Gastrocnemius medialis (tissue), 4 donors: ENCODE measurements around the gene ZBED5. TPM values are rescaled to one million over a fixed set of nuclear protein-coding genes. Genes with fewer than 3 reads are reported as not detected.

ENCODE experiments used
- ATAC-seq, 2 donors: fragments of 150-250 bp; one replicate each; pipeline ENCODE4 v1.9.1; 2016
- DNase-seq, 2 donors: peaks; one replicate each; pipeline ENCODE4 v3.0.0-alpha.2; 2019
- H3K27ac ChIP-seq, 4 donors: fragments of 200-600 bp; sonication (generic); 1 replicate in 1 of 4; 2 replicates in 3 of 4; pipeline ENCODE4 v1.5.1; 2016 to 2018; ENCODE audit warnings: mild to moderate bottlenecking in 2 of 4, moderate library complexity in 1 of 4
- H3K27me3 ChIP-seq, 3 donors: fragments of 200-600 bp; sonication (generic) in 2 of 3; 1 replicate in 1 of 3; 2 replicates in 2 of 3; pipeline versions ENCODE4 v1.5.1 to v1.6.0; 2016 to 2019; ENCODE audit warnings: mild to moderate bottlenecking in 1 of 3, moderate library complexity in 1 of 3
- H3K36me3 ChIP-seq, 2 donors: fragments of 200-600 bp; sonication (generic) in 1 of 2; one replicate each; pipeline ENCODE4 v1.5.1; 2017 to 2018
- H3K4me1 ChIP-seq, 2 donors: fragments of 200-600 bp; sonication (generic) in 1 of 2; one replicate each; pipeline ENCODE4 v1.5.1; 2016 to 2017; ENCODE audit warnings: mild to moderate bottlenecking in 2 of 2
- H3K4me3 ChIP-seq, 4 donors: fragments of 200-600 bp; sonication (generic) in 3 of 4; 1 replicate in 1 of 4; 2 replicates in 3 of 4; pipeline ENCODE4 v1.5.1; 2016 to 2019; ENCODE audit warnings: mild to moderate bottlenecking in 2 of 4
- H3K9me3 ChIP-seq, 3 donors: fragments of 200-600 bp; sonication (generic) in 2 of 3; 1 replicate in 1 of 3; 2 replicates in 2 of 3; pipeline ENCODE4 v1.5.1; 2016 to 2019
- CTCF ChIP-seq, 5 experiments: fragments of 450-650 bp in 3 of 5; fragments of 200-600 bp in 2 of 5; sonication (generic) in 2 of 5; IDR thresholded peaks in 4 of 5; conservative IDR thresholded peaks in 1 of 5; 1 replicate in 4 of 5; 2 replicates in 1 of 5; pipeline ENCODE4 v1.5.1; 2016 to 2019; ENCODE audit warnings: antibody characterized with exemption in 5 of 5, mild to moderate bottlenecking in 3 of 5, moderate library complexity in 3 of 5
- POLR2A ChIP-seq, 2 donors: fragments of 450-650 bp; IDR thresholded peaks; one replicate each; pipeline ENCODE4 v1.6.1; 2017; ENCODE audit warnings: antibody characterized with exemption in 2 of 2, mild to moderate bottlenecking in 2 of 2, moderate library complexity in 2 of 2
- in situ Hi-C, 4 donors: fragments of 200-750 bp; cut with MboI; loops; one replicate each; pipeline versions ENCODE4 v1.15.0 to v1.8.0; 2017; ENCODE audit warnings: low sequenced_read_pairs in 4 of 4
- intact Hi-C: fragments of 100-400 bp; cut with DNase I; formaldehyde crosslinking; loops from one replicate; pipeline ENCODE4 v1.15.1; 2023; ENCODE audit warnings: low total_unique reads
- total RNA-seq, 4 donors: library from RNA; depleted of rRNA; stranded (reverse); fragments of >200 nt; gene quantifications; one replicate each; pipeline versions ENCODE4 v1.1.0 to v1.2.3, GENCODE V29; 2016

The ZBED5 gene
- total RNA-seq, 4 donors from 2014 or later, result 11.3 to 36.3 (median 18.5) TPM

GRCh38 chr11:10899121-10899830 is 41.4 kb upstream of the ZBED5 start:
- H3K27ac ChIP-seq, result peak overlapping the region; percentile 88 to 96 (median 94)
- H3K27me3 ChIP-seq, result no peaks in the 10 kb centered on the region
- peak overlapping the region; percentile 1 to 55 (median 46) for H3K4me3 ChIP-seq
- intact Hi-C loops (no loop called here), in situ Hi-C loops (no loop called here)
- TF ChIP-seq POLR2A (IDR thresholded peaks at IDR 0.05) (peak; percentile 4 to 41), CTCF (IDR thresholded peaks at IDR 0.05 in 4 of 5, conservative IDR thresholded peaks at IDR 0.05 in 1 of 5) (peak in 1 of 5 experiments; percentile 7)
- peaks cover 62 to 72% of the 10 kb centered on the region in 2 donors for H3K4me1 ChIP-seq
- DNase-seq (peak; percentile 35 to 83), ATAC-seq (peak; percentile 25 to 43)
- H3K36me3 ChIP-seq, result no peaks in the 10 kb centered on the region
- no peaks in the 10 kb centered on the region for H3K9me3 ChIP-seq

- in situ Hi-C loops, result no loop called here
- ATAC-seq (peak in 1 of 2 donors; percentile 2), DNase-seq (peak in 1 of 2 donors; percentile 46)
- Histone ChIP-seq H3K9me3 (no peaks in the 10 kb centered on the region), H3K27ac (peak overlapping the region; percentile 88 to 96 (median 94)), H3K4me3 (peak overlapping the region; percentile 1 to 55 (median 46)), H3K27me3 (no peaks in the 10 kb centered on the region), H3K36me3 (no peaks in the 10 kb centered on the region), H3K4me1 (peaks cover 67 to 78% of the 10 kb centered on the region in 2 donors)
- peak in 1 of 2 donors; percentile 12 for TF ChIP-seq POLR2A (IDR thresholded peaks at IDR 0.05)
- no peak for TF ChIP-seq CTCF (IDR thresholded peaks at IDR 0.05 in 4 of 5, conservative IDR thresholded peaks at IDR 0.05 in 1 of 5)
- intact Hi-C loops, result no loop called here
These were observed 40.8 kb upstream of the ZBED5 start for GRCh38 chr11:10898763-10899025.

- intact Hi-C loops (no loop called here), in situ Hi-C loops (no loop called here)
- DNase-seq, result no peak
- Histone ChIP-seq H3K27me3 (no peaks in the 10 kb centered on the region), H3K27ac (peak overlapping the region; percentile 88 to 96 (median 94)), H3K4me1 (peaks cover 69 to 83% of the 10 kb centered on the region in 2 donors), H3K4me3 (peak overlapping the region; percentile 1 to 55 (median 46)), H3K36me3 (no peaks in the 10 kb centered on the region), H3K9me3 (no peaks in the 10 kb centered on the region)
- TF ChIP-seq CTCF (IDR thresholded peaks at IDR 0.05 in 4 of 5, conservative IDR thresholded peaks at IDR 0.05 in 1 of 5), result no peak
- TF ChIP-seq POLR2A (IDR thresholded peaks at IDR 0.05), result no peak
- ATAC-seq, result no peak
These were observed 40.3 kb upstream of the ZBED5 start for GRCh38 chr11:10898003-10898762.

GRCh38 chr11:10897150-10897549 is 39.3 kb upstream of the ZBED5 start:
- H3K27me3 ChIP-seq, result no peaks in the 10 kb centered on the region
- in situ Hi-C loops (no loop called here), intact Hi-C loops (no loop called here)
- DNase-seq (no peak), ATAC-seq (no peak)
- H3K27ac ChIP-seq, result peak overlapping the region; percentile 88 to 96 (median 94)
- H3K9me3 ChIP-seq, result no peaks in the 10 kb centered on the region
- TF ChIP-seq POLR2A (IDR thresholded peaks at IDR 0.05), result no peak
- TF ChIP-seq CTCF (IDR thresholded peaks at IDR 0.05 in 4 of 5, conservative IDR thresholded peaks at IDR 0.05 in 1 of 5), result no peak
- H3K36me3 ChIP-seq, result no peaks in the 10 kb centered on the region
- peaks cover 62 to 79% of the 10 kb centered on the region in 2 donors for H3K4me1 ChIP-seq
- no peak overlapping the region for H3K4me3 ChIP-seq
